Suprapubic skin (tissue), 3 donors: ENCODE results near the gene SWT1.

ENCODE experiments used
- CTCF ChIP-seq, 2 donors: fragments of 200-600 bp in 1 of 2; fragments of 450-650 bp in 1 of 2; sonication (generic) in 1 of 2; IDR thresholded peaks; one replicate each; pipeline ENCODE4 v1.5.1; 2016 to 2019; ENCODE audit warnings: antibody characterized with exemption in 2 of 2, mild to moderate bottlenecking in 1 of 2, moderate library complexity in 1 of 2
- POLR2A ChIP-seq, 2 donors: fragments of 450-650 bp; IDR thresholded peaks; one replicate each; pipeline ENCODE4 v1.6.1; 2017; ENCODE audit warnings: antibody characterized with exemption in 2 of 2, mild to moderate bottlenecking in 2 of 2, moderate library complexity in 2 of 2

- TF ChIP-seq CTCF (IDR thresholded peaks at IDR 0.05) (no peak), POLR2A (IDR thresholded peaks at IDR 0.05) (no peak)
These were observed 134.7 kb downstream of the SWT1 start for GRCh38 chr1:185291652-185292051.
